ENCODE measurements around the gene ANKRD36. TPM values are rescaled to one million over a fixed set of nuclear protein-coding genes. Genes with fewer than 3 reads are reported as not detected.
A peak's percentile ranks its signal among the peaks of the same experiment; 100 is the strongest.
"Not testable (repeated sequence)": the region's sequence is repeated elsewhere in the genome, so short reads cannot be mapped to it uniquely, and the experiment has no call there.

ANKRD36 gene
- total and polyA plus RNA-seq, 2 donors from 2014 or later = 1.5 to 31.0 TPM

DNA sequence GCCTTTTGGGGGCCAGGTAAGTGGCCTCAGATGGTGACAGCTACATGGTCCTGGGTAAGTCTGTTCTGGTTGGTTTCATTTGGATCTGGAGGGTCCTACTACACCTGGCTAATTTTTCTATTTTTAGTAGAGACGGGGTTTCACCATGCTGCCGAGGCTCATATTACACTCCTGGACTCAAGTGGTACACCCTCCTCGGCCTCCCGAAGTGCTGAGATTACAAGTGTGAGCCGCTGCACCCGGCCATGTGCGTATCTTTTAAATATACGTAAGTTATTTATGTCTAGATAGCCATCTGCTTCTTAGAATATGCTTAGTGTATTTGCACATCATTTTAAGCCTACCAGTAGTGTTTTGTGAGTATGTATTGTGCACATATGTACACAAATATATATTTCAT is 35.7 kb upstream of the ANKRD36 start:
- FAIRE-seq; DNase-seq; H3K4me1 ChIP-seq (ENCODE audit: control insufficient read depth in 2 of 3, insufficient read depth in 2 of 3, low read depth in 1 of 3, low read length in 3 of 3); H3K4me3 ChIP-seq (ENCODE audit: low read length in 3 of 3); H3K9ac ChIP-seq (ENCODE audit: low read length in 3 of 3); H3K9me3 ChIP-seq (ENCODE audit: control insufficient read depth in 2 of 3, insufficient read depth in 1 of 3, low read length in 3 of 3); H3K36me3 ChIP-seq (ENCODE audit: control insufficient read depth in 2 of 3, insufficient read depth in 3 of 3, low read length in 3 of 3); H3K27me3 ChIP-seq (ENCODE audit: control insufficient read depth, insufficient read depth, low read length); intact Hi-C loops (cut with DNase I); H3K27ac ChIP-seq (ENCODE audit: low read depth in 2 of 2, low read length in 2 of 2): not testable (repeated sequence)

GRCh38 chr2:97080855-97081254 is 32.1 kb upstream of the ANKRD36 start:
- H3K9me3 ChIP-seq (ENCODE audit: control insufficient read depth in 2 of 3, insufficient read depth in 1 of 3, low read length in 3 of 3); H3K27ac ChIP-seq (ENCODE audit: low read depth in 2 of 2, low read length in 2 of 2); FAIRE-seq; H3K27me3 ChIP-seq (ENCODE audit: control insufficient read depth, insufficient read depth, low read length); H3K4me1 ChIP-seq (ENCODE audit: control insufficient read depth in 2 of 3, insufficient read depth in 2 of 3, low read depth in 1 of 3, low read length in 3 of 3); intact Hi-C loops (cut with DNase I); H3K36me3 ChIP-seq (ENCODE audit: control insufficient read depth in 2 of 3, insufficient read depth in 3 of 3, low read length in 3 of 3); H3K4me3 ChIP-seq (ENCODE audit: low read length in 3 of 3); H3K9ac ChIP-seq (ENCODE audit: low read length in 3 of 3): not testable (repeated sequence)
- peak in 1 of 5 donors; percentile 26 for DNase-seq

- FAIRE-seq; H3K27me3 ChIP-seq (ENCODE audit: control insufficient read depth, insufficient read depth, low read length); H3K9ac ChIP-seq (ENCODE audit: low read length in 3 of 3); intact Hi-C loops (cut with DNase I); H3K9me3 ChIP-seq (ENCODE audit: control insufficient read depth in 2 of 3, insufficient read depth in 1 of 3, low read length in 3 of 3); H3K4me1 ChIP-seq (ENCODE audit: control insufficient read depth in 2 of 3, insufficient read depth in 2 of 3, low read depth in 1 of 3, low read length in 3 of 3); H3K27ac ChIP-seq (ENCODE audit: low read depth in 2 of 2, low read length in 2 of 2); H3K36me3 ChIP-seq (ENCODE audit: control insufficient read depth in 2 of 3, insufficient read depth in 3 of 3, low read length in 3 of 3); H3K4me3 ChIP-seq (ENCODE audit: low read length in 3 of 3): not testable (repeated sequence)
- peak in 2 of 5 donors; percentile 14 to 32 for DNase-seq
These were observed 30.7 kb upstream of the ANKRD36 start for GRCh38 chr2:97082206-97082605.

- H3K9ac ChIP-seq (ENCODE audit: low read length in 3 of 3); H3K27ac ChIP-seq (ENCODE audit: low read depth in 2 of 2, low read length in 2 of 2); H3K9me3 ChIP-seq (ENCODE audit: control insufficient read depth in 2 of 3, insufficient read depth in 1 of 3, low read length in 3 of 3); H3K4me3 ChIP-seq (ENCODE audit: low read length in 3 of 3); H3K27me3 ChIP-seq (ENCODE audit: control insufficient read depth, insufficient read depth, low read length); H3K4me1 ChIP-seq (ENCODE audit: control insufficient read depth in 2 of 3, insufficient read depth in 2 of 3, low read depth in 1 of 3, low read length in 3 of 3); FAIRE-seq; H3K36me3 ChIP-seq (ENCODE audit: control insufficient read depth in 2 of 3, insufficient read depth in 3 of 3, low read length in 3 of 3); intact Hi-C loops (cut with DNase I): not testable (repeated sequence)
- peak in 1 of 5 donors; percentile 54 for DNase-seq
These were observed 29.4 kb upstream of the ANKRD36 start for GRCh38 chr2:97083516-97083915.

GRCh38 chr2:97085093-97085492 is 27.9 kb upstream of the ANKRD36 start:
- H3K27ac ChIP-seq (ENCODE audit: low read depth in 2 of 2, low read length in 2 of 2); H3K4me3 ChIP-seq (ENCODE audit: low read length in 3 of 3); intact Hi-C loops (cut with DNase I); DNase-seq; H3K9ac ChIP-seq (ENCODE audit: low read length in 3 of 3); FAIRE-seq; H3K4me1 ChIP-seq (ENCODE audit: control insufficient read depth in 2 of 3, insufficient read depth in 2 of 3, low read depth in 1 of 3, low read length in 3 of 3); H3K27me3 ChIP-seq (ENCODE audit: control insufficient read depth, insufficient read depth, low read length); H3K36me3 ChIP-seq (ENCODE audit: control insufficient read depth in 2 of 3, insufficient read depth in 3 of 3, low read length in 3 of 3); H3K9me3 ChIP-seq (ENCODE audit: control insufficient read depth in 2 of 3, insufficient read depth in 1 of 3, low read length in 3 of 3): not testable (repeated sequence)

- H3K4me3 ChIP-seq (ENCODE audit: low read length in 3 of 3); intact Hi-C loops (cut with DNase I); H3K27ac ChIP-seq (ENCODE audit: low read depth in 2 of 2, low read length in 2 of 2); H3K36me3 ChIP-seq (ENCODE audit: control insufficient read depth in 2 of 3, insufficient read depth in 3 of 3, low read length in 3 of 3); H3K4me1 ChIP-seq (ENCODE audit: control insufficient read depth in 2 of 3, insufficient read depth in 2 of 3, low read depth in 1 of 3, low read length in 3 of 3); FAIRE-seq; H3K9ac ChIP-seq (ENCODE audit: low read length in 3 of 3); H3K9me3 ChIP-seq (ENCODE audit: control insufficient read depth in 2 of 3, insufficient read depth in 1 of 3, low read length in 3 of 3); DNase-seq; H3K27me3 ChIP-seq (ENCODE audit: control insufficient read depth, insufficient read depth, low read length): not testable (repeated sequence)
These were observed 24.2 kb upstream of the ANKRD36 start for GRCh38 chr2:97088706-97089105.

DNA sequence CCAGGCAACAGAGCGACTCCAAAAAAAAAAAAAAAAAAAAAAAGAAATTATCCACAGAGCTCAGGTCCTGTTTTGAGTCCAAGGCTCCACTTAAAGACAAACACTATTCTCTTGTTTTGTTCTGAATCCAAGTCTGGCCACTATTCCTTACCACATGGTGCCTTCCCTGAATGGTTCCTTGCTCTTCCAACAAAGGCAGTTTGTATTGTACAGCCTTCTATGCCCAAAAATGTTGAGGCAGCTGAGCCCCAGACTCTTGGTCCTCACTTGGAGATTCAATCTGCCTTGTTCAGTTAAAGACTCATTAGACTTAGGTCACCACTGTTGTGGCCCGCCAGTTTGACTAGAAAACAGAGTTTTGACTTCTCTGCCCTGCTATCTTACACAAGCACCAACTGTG is 20.0 kb upstream of the ANKRD36 start:
- H3K27ac ChIP-seq (ENCODE audit: low read depth in 2 of 2, low read length in 2 of 2); DNase-seq; H3K4me1 ChIP-seq (ENCODE audit: control insufficient read depth in 2 of 3, insufficient read depth in 2 of 3, low read depth in 1 of 3, low read length in 3 of 3); H3K27me3 ChIP-seq (ENCODE audit: control insufficient read depth, insufficient read depth, low read length); H3K4me3 ChIP-seq (ENCODE audit: low read length in 3 of 3); FAIRE-seq; H3K9me3 ChIP-seq (ENCODE audit: control insufficient read depth in 2 of 3, insufficient read depth in 1 of 3, low read length in 3 of 3); H3K9ac ChIP-seq (ENCODE audit: low read length in 3 of 3); intact Hi-C loops (cut with DNase I); H3K36me3 ChIP-seq (ENCODE audit: control insufficient read depth in 2 of 3, insufficient read depth in 3 of 3, low read length in 3 of 3): not testable (repeated sequence)

GRCh38 chr2:97093983-97094771 is 18.8 kb upstream of the ANKRD36 start:
- H3K9ac ChIP-seq (ENCODE audit: low read length in 3 of 3); intact Hi-C loops (cut with DNase I); FAIRE-seq; H3K4me1 ChIP-seq (ENCODE audit: control insufficient read depth in 2 of 3, insufficient read depth in 2 of 3, low read depth in 1 of 3, low read length in 3 of 3); H3K27ac ChIP-seq (ENCODE audit: low read depth in 2 of 2, low read length in 2 of 2); H3K27me3 ChIP-seq (ENCODE audit: control insufficient read depth, insufficient read depth, low read length); H3K9me3 ChIP-seq (ENCODE audit: control insufficient read depth in 2 of 3, insufficient read depth in 1 of 3, low read length in 3 of 3); H3K36me3 ChIP-seq (ENCODE audit: control insufficient read depth in 2 of 3, insufficient read depth in 3 of 3, low read length in 3 of 3); H3K4me3 ChIP-seq (ENCODE audit: low read length in 3 of 3): not testable (repeated sequence)
- peak in 3 of 5 donors; percentile 8 to 15 (median 8) for DNase-seq

Measured in kidney (tissue), 11 donors.